H1 (cell line): ENCODE measurements around the gene UTP3. TPM values are rescaled to one million over a fixed set of nuclear protein-coding genes. Genes with fewer than 3 reads are reported as not detected.

Source experiments
- CTCF ChIA-PET: fragments of 300-600 bp; sonication (Branson Sonifier 250); formaldehyde crosslinking; loops from one replicate; lab custom pipeline; 2021; ENCODE audit not compliant: partially characterized antibody; lab: Charles Lee
- POLR2A ChIA-PET: fragments of 300-600 bp; sonication (Branson Sonifier 250); formaldehyde crosslinking; loops from one replicate; lab custom pipeline; 2021; ENCODE audit warnings: inconsistent platforms; ENCODE audit not compliant: partially characterized antibody; lab: Charles Lee
- DNase-seq, 2 experiments: peaks; one replicate each; pipeline versions ENCODE4 v3.0.0 to v3.0.0-alpha.2; 2010 to 2022; ENCODE audit warnings: low spot score in 2 of 2, low read depth in 1 of 2, mixed read lengths in 1 of 2
- FAIRE-seq: peaks from 2 replicates; lab custom pipeline; 2011; peaks lifted over from hg19 to GRCh38; lab: Jason Lieb, UNC
- H2AFZ ChIP-seq: 2 replicates; pipeline ENCODE4 v1.8.1; 2012; ENCODE audit warnings: low read length, inconsistent platforms
- H2AK5ac ChIP-seq: 2 replicates; pipeline ENCODE4 v1.6.1; 2013; ENCODE audit warnings: low read depth, low read length
- H2BK120ac ChIP-seq: replicated peaks from 2 replicates; pipeline ENCODE3; 2013; ENCODE audit warnings: low read depth, low read length, inconsistent platforms
- H2BK12ac ChIP-seq: 2 replicates; pipeline ENCODE4 v1.6.1; 2013; ENCODE audit warnings: low read depth, low read length
- H2BK15ac ChIP-seq: 2 replicates; pipeline ENCODE4 v1.6.1; 2013; ENCODE audit warnings: low read length
- H2BK20ac ChIP-seq: 2 replicates; pipeline ENCODE4 v1.6.1; 2013; ENCODE audit warnings: low read length
- H2BK5ac ChIP-seq: 2 replicates; pipeline ENCODE4 v1.6.1; 2013; ENCODE audit warnings: low read depth, low read length
- H3K14ac ChIP-seq: 2 replicates; pipeline ENCODE4 v1.6.1; 2013; ENCODE audit warnings: inconsistent platforms; ENCODE audit not compliant: insufficient read length
- H3K18ac ChIP-seq: 2 replicates; pipeline ENCODE4 v1.6.1; 2013; ENCODE audit warnings: low read length; ENCODE audit errors: extremely low read depth
- H3K23ac ChIP-seq: 2 replicates; pipeline ENCODE4 v1.6.1; 2013; ENCODE audit warnings: inconsistent platforms; ENCODE audit not compliant: insufficient read length
- H3K23me2 ChIP-seq: 2 replicates; pipeline ENCODE4 v1.6.1; 2013; ENCODE audit warnings: low read depth, low read length
- H3K27ac ChIP-seq: 2 replicates; pipeline ENCODE4 v1.6.1; 2011; ENCODE audit warnings: low read depth, low read length, inconsistent platforms
- H3K27me3 ChIP-seq, 4 experiments: replicated peaks in 1 of 4; 1 replicate in 1 of 4; 2 replicates in 3 of 4; pipeline versions ENCODE4 v1.6.1 to v1.8.1; 2011 to 2013; ENCODE audit warnings: low read length in 3 of 4, mild to moderate bottlenecking in 3 of 4, inconsistent platforms in 2 of 4, mixed read lengths in 2 of 4, moderate library complexity in 1 of 4; ENCODE audit not compliant: control insufficient read depth in 3 of 4, insufficient read depth in 3 of 4; ENCODE audit errors: extremely low read depth in 1 of 4
- H3K36me3 ChIP-seq, 4 experiments: 2 replicates each; pipeline versions ENCODE4 v1.6.1 to v1.8.1; 2011 to 2013; ENCODE audit warnings: mild to moderate bottlenecking in 4 of 4, low read length in 3 of 4, moderate library complexity in 2 of 4, control low read depth in 1 of 4, inconsistent platforms in 1 of 4; ENCODE audit not compliant: insufficient read depth in 4 of 4, control insufficient read depth in 2 of 4
- H3K4ac ChIP-seq: replicated peaks from 2 replicates; pipeline ENCODE3; 2013; ENCODE audit warnings: low read length, low read depth, mixed read lengths, inconsistent platforms; ENCODE audit not compliant: insufficient read length
- H3K4me1 ChIP-seq, 4 experiments: replicated peaks in 1 of 4; 1 replicate in 1 of 4; 2 replicates in 3 of 4; pipeline versions ENCODE4 v1.6.1 to v1.8.1; 2011 to 2013; ENCODE audit warnings: low read length in 3 of 4, inconsistent platforms in 2 of 4, mixed read lengths in 1 of 4; ENCODE audit not compliant: insufficient read depth in 4 of 4, control insufficient read depth in 3 of 4
- H3K4me2 ChIP-seq, 2 experiments: 2 replicates each; pipeline versions ENCODE4 v1.6.1 to v1.8.1; 2011 to 2013; ENCODE audit warnings: low read depth in 2 of 2, low read length in 2 of 2, control low read depth in 1 of 2, inconsistent platforms in 1 of 2, mild to moderate bottlenecking in 1 of 2; ENCODE audit not compliant: insufficient read depth in 1 of 2
- H3K4me3 ChIP-seq, 4 experiments: fragments of 200-600, 300-600 bp in 1 of 4; sonication (generic), shearing (Covaris generic), sonication (Bioruptor Twin) in 1 of 4; 2 replicates each; pipeline versions ENCODE4 v1.5.1 to v1.8.1; 2011 to 2016; ENCODE audit warnings: low read length in 4 of 4, low read depth in 3 of 4, control low read depth in 2 of 4, inconsistent platforms in 2 of 4, mild to moderate bottlenecking in 2 of 4, mixed read lengths in 1 of 4, moderate library complexity in 1 of 4; ENCODE audit not compliant: insufficient read depth in 2 of 4; ENCODE audit errors: extremely low read depth in 1 of 4
- H3K56ac ChIP-seq: replicated peaks from 2 replicates; pipeline ENCODE3; 2013; ENCODE audit warnings: low read depth, mild to moderate bottlenecking, mixed read lengths, low read length, inconsistent platforms; ENCODE audit not compliant: insufficient read length
- H3K79me1 ChIP-seq: 2 replicates; pipeline ENCODE4 v1.6.1; 2013; ENCODE audit warnings: low read depth, low read length, control low read depth
- H3K79me2 ChIP-seq, 2 experiments: 2 replicates each; pipeline versions ENCODE4 v1.6.1 to v1.8.1; 2012 to 2013; ENCODE audit warnings: low read length in 2 of 2, mild to moderate bottlenecking in 2 of 2, inconsistent platforms in 1 of 2; ENCODE audit not compliant: insufficient read depth in 2 of 2, control insufficient read depth in 1 of 2
- H3K9ac ChIP-seq, 4 experiments: replicated peaks in 1 of 4; 1 replicate in 1 of 4; 2 replicates in 3 of 4; pipeline versions ENCODE4 v1.6.1 to v1.8.1; 2011 to 2013; ENCODE audit warnings: low read depth in 3 of 4, low read length in 3 of 4, control low read depth in 2 of 4, mild to moderate bottlenecking in 2 of 4, moderate library complexity in 2 of 4, inconsistent platforms in 1 of 4; ENCODE audit errors: extremely low read depth in 1 of 4
- H3K9me3 ChIP-seq, 2 experiments: 2 replicates each; pipeline versions ENCODE4 v1.6.1 to v1.8.1; 2012 to 2013; ENCODE audit warnings: mild to moderate bottlenecking in 2 of 2, moderate library complexity in 2 of 2, control low read depth in 1 of 2, inconsistent platforms in 1 of 2, low read depth in 1 of 2, low read length in 1 of 2, mixed read lengths in 1 of 2; ENCODE audit not compliant: insufficient read depth in 2 of 2
- H4K20me1 ChIP-seq, 2 experiments: replicated peaks in 1 of 2; 2 replicates each; pipeline versions ENCODE3 to v1.8.1; 2011 to 2013; ENCODE audit warnings: inconsistent platforms in 2 of 2, low read length in 2 of 2, mild to moderate bottlenecking in 1 of 2; ENCODE audit not compliant: insufficient read depth in 2 of 2, control insufficient read depth in 1 of 2
- H4K5ac ChIP-seq: 2 replicates; pipeline ENCODE4 v1.6.1; 2013; ENCODE audit warnings: low read length, low read depth, mixed read lengths, inconsistent platforms; ENCODE audit not compliant: insufficient read length
- H4K8ac ChIP-seq: 2 replicates; pipeline ENCODE4 v1.8.0; 2013; ENCODE audit warnings: mild to moderate bottlenecking, moderate library complexity, low read length, inconsistent platforms; ENCODE audit not compliant: insufficient read depth; ENCODE audit errors: extremely low read depth
- H4K91ac ChIP-seq: replicated peaks from 2 replicates; pipeline ENCODE3; 2013; ENCODE audit warnings: low read length, mixed read lengths, inconsistent platforms; ENCODE audit not compliant: insufficient read length
- JUND ChIP-seq: IDR thresholded peaks from 2 replicates; pipeline ENCODE4 v1.6.1; 2011; ENCODE audit warnings: mild to moderate bottlenecking, improper control_type of control experiment, low read length
- WGBS, 2 experiments: shearing (Covaris generic) in 1 of 2; methylation state at CpG; one replicate each; pipeline versions ENCODE4 v1.1.6 to v1.1.7; 2013 to 2015; ENCODE audit warnings: low lambda C conversion rate in 2 of 2, mixed read lengths in 2 of 2, inconsistent platforms in 1 of 2, low coverage in 1 of 2, missing lambda C conversion rate in 1 of 2; ENCODE audit not compliant: insufficient replicate concordance in 2 of 2, insufficient coverage in 1 of 2, insufficient read length in 1 of 2; ENCODE audit errors: extremely low coverage in 1 of 2, missing lambda C conversion rate in 1 of 2; 5-methylcytosine and 5-hydroxymethylcytosine counted together
- polyA plus RNA-seq, 7 experiments: library from polyadenylated mRNA; depleted of rRNA in 3 of 7; stranded (reverse) in 5 of 7; unstranded in 2 of 7; fragments of >200 nt in 5 of 7; fragments of 200-250 nt in 2 of 7; gene quantifications; 1 replicate in 5 of 7; 2 replicates in 1 of 7; 4 replicates in 1 of 7; pipeline versions ENCODE4 v1.2.1 to v1.2.3, GENCODE V29; 2011 to 2013; ENCODE audit warnings: missing spikeins in 2 of 7, mixed read lengths in 2 of 7
- total RNA-seq: library from RNA; stranded (reverse); fragmentation: NEBNext Ultra II Directional; extraction: Animal tissue kit (Norgen Biotek cat#: 25700); gene quantifications from 2 replicates; pipeline ENCODE4 v1.2.1, GENCODE V29; 2021

Gene UTP3
- total and polyA plus RNA-seq, 2 of the 8 experiments (the other 6 are each of a cell fraction or from before 2014, with no cell fraction given): 11.2 to 51.3 TPM

DNA sequence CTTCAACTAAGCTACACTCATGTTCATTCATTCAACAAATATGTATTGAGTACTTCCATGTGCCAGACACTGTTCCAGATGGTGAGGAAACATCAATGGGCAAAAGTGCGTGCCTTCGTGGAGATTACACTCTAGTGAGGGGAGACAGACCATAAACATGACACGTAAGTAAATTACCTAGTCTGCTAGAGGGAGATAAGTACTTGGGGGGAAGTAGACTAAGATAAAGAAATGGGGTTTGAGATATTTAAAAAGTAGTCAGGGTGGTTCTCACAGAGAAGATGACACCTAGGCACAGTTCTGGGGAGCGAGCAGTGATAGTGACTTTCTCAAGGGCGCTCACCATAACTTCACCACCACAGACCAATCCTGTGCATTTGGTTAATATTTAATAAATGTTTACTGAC is 33.7 kb upstream of the UTP3 start:
- Histone ChIP-seq H3K9me3 (no peaks in the 10 kb centered on the region), H2BK15ac (no peak overlapping the region), H3K18ac (no peak overlapping the region), H3K23me2 (no peaks in the 10 kb centered on the region), H4K20me1 (no peaks in the 10 kb centered on the region), H3K23ac (no peak overlapping the region), H3K4me1 (no peaks in the 10 kb centered on the region; a peak in 1 of 7 replicates), H3K4ac (no peak overlapping the region), H3K27ac (no peak overlapping the region), H3K4me3 (no peak overlapping the region), H3K56ac (no peak overlapping the region), H3K4me2 (no peak overlapping the region), H3K36me3 (no peaks in the 10 kb centered on the region), H2AFZ (no peak overlapping the region), H3K79me2 (no peaks in the 10 kb centered on the region), H4K8ac (no peak overlapping the region), H2BK20ac (no peak overlapping the region), H3K27me3 (no peaks in the 10 kb centered on the region; a peak in 1 of 7 replicates), H4K91ac (no peak overlapping the region), H3K79me1 (no peaks in the 10 kb centered on the region), H2AK5ac (no peak overlapping the region), H4K5ac (no peak overlapping the region), H2BK120ac (no peak overlapping the region), H3K9ac (no peak overlapping the region), H2BK5ac (no peak overlapping the region), H2BK12ac (no peak overlapping the region), H3K14ac (no peak overlapping the region)
- 90% methylated on average over 5 of the region's 5 CpGs; no CpG with 5 or more reads in 1 of the 2 experiments for WGBS, 2 experiments
- ChIA-PET CTCF (no interaction called here), POLR2A (interaction anchor here (0.6 kb wide), 1 partner anchor 180 kb away, joined by 6 read pairs; no protein-coding TSS in a partner anchor)
- TF ChIP-seq JUND: no peak
- DNase-seq (no peak), FAIRE-seq (no peak)
